Heart right ventricle (tissue), 16 donors: Measurements from ENCODE around the gene CEP68. TPM values are rescaled to one million over a fixed set of nuclear protein-coding genes. Genes with fewer than 3 reads are reported as not detected.
"Not testable (repeated sequence)": the region's sequence is repeated elsewhere in the genome, so short reads cannot be mapped to it uniquely, and the experiment has no call there.

Experiments used
- ATAC-seq, 8 donors: fragments of 200-7000 bp; cut with Tn5 transposase; one replicate each; pipeline ENCODE4 v1.9.1; 2020; ENCODE audit warnings: mild to moderate bottlenecking in 8 of 8, moderate library complexity in 8 of 8, moderate number of reproducible peaks in 1 of 8
- DNase-seq, 2 donors: peaks; one replicate each; pipeline ENCODE4 v3.0.0-alpha.2; 2020
- H3K27ac ChIP-seq, 10 donors: fragments of 200-600 bp; sonication (generic) in 2 of 10; one replicate each; pipeline versions ENCODE4 v1.5.0 to v1.8.0; 2020 to 2022; ENCODE audit warnings: mild to moderate bottlenecking in 3 of 10
- H3K27me3 ChIP-seq, 7 donors: fragments of 200-600 bp; one replicate each; pipeline ENCODE4 v1.8.0; 2021 to 2022; ENCODE audit warnings: mild to moderate bottlenecking in 2 of 7
- H3K36me3 ChIP-seq, 9 donors: fragments of 200-600 bp; sonication (generic) in 1 of 9; one replicate each; pipeline versions ENCODE4 v1.5.0 to v1.8.0; 2020 to 2022; ENCODE audit warnings: mild to moderate bottlenecking in 2 of 9
- H3K4me1 ChIP-seq, 9 donors: fragments of 200-600 bp; sonication (generic) in 1 of 9; one replicate each; pipeline versions ENCODE4 v1.5.0 to v1.8.0; 2020 to 2022; ENCODE audit warnings: mild to moderate bottlenecking in 4 of 9
- H3K4me3 ChIP-seq, 10 donors: fragments of 200-600 bp; sonication (generic) in 2 of 10; one replicate each; pipeline versions ENCODE4 v1.5.0 to v1.8.0; 2020 to 2022; ENCODE audit warnings: mild to moderate bottlenecking in 7 of 10, moderate library complexity in 2 of 10
- H3K9me3 ChIP-seq, 11 donors: fragments of 200-600 bp in 10 of 11; sonication (generic) in 2 of 11; one replicate each; pipeline versions ENCODE4 v1.5.0 to v1.8.0; 2013 to 2022; ENCODE audit warnings: mild to moderate bottlenecking in 2 of 11, control low read depth in 1 of 11, moderate library complexity in 1 of 11
- WGBS, 2 donors: extraction: QIAGEN DNeasy Blood & Tissue Kit; methylation state at CpG; one replicate each; pipeline ENCODE4 v1.1.7; 2013; ENCODE audit warnings: inconsistent platforms in 1 of 2; 5-methylcytosine and 5-hydroxymethylcytosine counted together
- intact Hi-C, 10 donors: fragments of 100-400 bp; cut with DNase I; formaldehyde crosslinking; loops; one replicate each; pipeline versions ENCODE4 v1.11.1 to v1.14.2; 2022
- polyA plus RNA-seq, 2 donors: library from polyadenylated mRNA; stranded (reverse); fragments of 200-250 nt; gene quantifications; one replicate each; pipeline ENCODE4 v1.2.3, GENCODE V29; 2013
- total RNA-seq, 10 donors: library from RNA; stranded (reverse); fragmentation: NEBNext Ultra II Directional in 3 of 10; extraction: Animal tissue kit (Norgen Biotek cat#: 25700) in 3 of 10; gene quantifications; one replicate each; pipeline versions ENCODE4 v1.2.1 to v1.2.4, GENCODE V29; 2021 to 2023
- TF ChIP-seq, protein P1 (sequence below), 9 donors: fragments of 200-600 bp; sonication (generic) in 2 of 9; IDR thresholded peaks; one replicate each; pipeline versions ENCODE4 v1.5.0 to v1.8.0; 2021 to 2022; ENCODE audit warnings: antibody characterized with exemption in 9 of 9, mild to moderate bottlenecking in 5 of 9, moderate library complexity in 1 of 9
- donor health status: Arrhythmogenic right ventricular cardiomyopathy.
- donor health status: ischemic (EF 13 %, LVEDD 7.1; RV severe dilation, severe dysfunction).
- donor health status: healthy with polysubstance abuse.
- donor health status: DM: no; HTN: yes; CAD: no.
- donor health status: DM: no; HTN: no; CAD: no.
- donor health status: ischemic (EF 25% LVEDD 6.9; RV normal size, moderate dysfunction).
- donor health status: ischemic (EF 25% LVEDD 5.7; RV mildly dilated, moderate dysfunction).
- donor health status: healthy.
- donor health status: DM: yes; HTN: yes; CAD: no.
- donor health status: Ischemic cardiomyopathy.
- donor health status: ischemic (EF 35%, LVEDD 5.7; RV mildly dilated, moderate dysfunction).
- donor health status: nonischemic (EF 11% LVEDD 7.7; RV severe dilation, severe dysfunction).
- donor health status: DM: yes; HTN: yes; CAD: no.
- donor health status: PGD.
- donor health status: ischemic (EF 29% LVEDD 5.4; RV normal size, mild dysfunction).
- donor health status: nonischemic (EF 23%, LVEDD 6.1; RV moderate dilation, normal function).

The CEP68 gene
- total and polyA plus RNA-seq, 12 donors: 4.3 to 28.4 (median 19.9) TPM

DNA sequence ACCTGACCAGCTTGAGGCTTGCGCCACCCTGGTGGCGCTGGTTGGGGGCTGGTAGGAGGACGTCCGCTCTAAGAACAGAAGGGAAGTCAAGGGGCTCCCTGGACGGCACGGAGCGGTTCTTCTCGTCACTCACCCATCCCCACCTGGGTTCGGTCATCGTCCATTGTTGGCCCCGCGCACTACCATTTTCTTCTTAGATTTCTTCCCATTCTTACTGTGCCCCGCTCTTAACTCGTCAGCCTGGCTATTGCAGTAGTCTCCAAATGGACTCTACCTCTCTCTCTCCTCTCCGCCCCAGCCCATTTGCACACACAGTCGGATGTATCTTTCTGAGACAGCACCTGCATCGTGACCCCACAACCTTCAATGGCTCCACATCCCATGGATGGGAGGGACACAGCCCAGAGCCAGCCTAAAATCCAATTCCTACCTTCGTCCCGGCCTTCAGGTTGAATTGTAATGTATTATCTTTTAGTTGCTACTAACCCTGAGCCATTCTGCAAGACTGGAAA is 74.5 kb downstream of the CEP68 start:
- peak overlapping the region; percentile 86 to 99 (median 94) for H3K27ac ChIP-seq
- TF ChIP-seq, protein P1, sequence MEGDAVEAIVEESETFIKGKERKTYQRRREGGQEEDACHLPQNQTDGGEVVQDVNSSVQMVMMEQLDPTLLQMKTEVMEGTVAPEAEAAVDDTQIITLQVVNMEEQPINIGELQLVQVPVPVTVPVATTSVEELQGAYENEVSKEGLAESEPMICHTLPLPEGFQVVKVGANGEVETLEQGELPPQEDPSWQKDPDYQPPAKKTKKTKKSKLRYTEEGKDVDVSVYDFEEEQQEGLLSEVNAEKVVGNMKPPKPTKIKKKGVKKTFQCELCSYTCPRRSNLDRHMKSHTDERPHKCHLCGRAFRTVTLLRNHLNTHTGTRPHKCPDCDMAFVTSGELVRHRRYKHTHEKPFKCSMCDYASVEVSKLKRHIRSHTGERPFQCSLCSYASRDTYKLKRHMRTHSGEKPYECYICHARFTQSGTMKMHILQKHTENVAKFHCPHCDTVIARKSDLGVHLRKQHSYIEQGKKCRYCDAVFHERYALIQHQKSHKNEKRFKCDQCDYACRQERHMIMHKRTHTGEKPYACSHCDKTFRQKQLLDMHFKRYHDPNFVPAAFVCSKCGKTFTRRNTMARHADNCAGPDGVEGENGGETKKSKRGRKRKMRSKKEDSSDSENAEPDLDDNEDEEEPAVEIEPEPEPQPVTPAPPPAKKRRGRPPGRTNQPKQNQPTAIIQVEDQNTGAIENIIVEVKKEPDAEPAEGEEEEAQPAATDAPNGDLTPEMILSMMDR (IDR thresholded peaks at IDR 0.05): no peak
- no peaks in the 10 kb centered on the region for H3K27me3 ChIP-seq
- H3K36me3 ChIP-seq: no peaks in the 10 kb centered on the region
- intact Hi-C loops: loop anchor here in 5 of 10 donors (2.0 to 5.0 kb wide), 5 partner anchors 37 to 74 kb away; partner anchors contain the start of gene CEP68 (in 3 of the 5)
- DNase-seq (no peak), ATAC-seq (peak; percentile 40 to 69 (median 50))
- peak overlapping the region; percentile 54 to 96 (median 78) for H3K4me3 ChIP-seq
- H3K9me3 ChIP-seq: no peaks in the 10 kb centered on the region
- peaks cover 7 to 51% (median 34%) of the 10 kb centered on the region in 9 donors for H3K4me1 ChIP-seq
- WGBS, 2 donors: 12 to 16% methylated on average over 19 of the region's 19 CpGs

DNA sequence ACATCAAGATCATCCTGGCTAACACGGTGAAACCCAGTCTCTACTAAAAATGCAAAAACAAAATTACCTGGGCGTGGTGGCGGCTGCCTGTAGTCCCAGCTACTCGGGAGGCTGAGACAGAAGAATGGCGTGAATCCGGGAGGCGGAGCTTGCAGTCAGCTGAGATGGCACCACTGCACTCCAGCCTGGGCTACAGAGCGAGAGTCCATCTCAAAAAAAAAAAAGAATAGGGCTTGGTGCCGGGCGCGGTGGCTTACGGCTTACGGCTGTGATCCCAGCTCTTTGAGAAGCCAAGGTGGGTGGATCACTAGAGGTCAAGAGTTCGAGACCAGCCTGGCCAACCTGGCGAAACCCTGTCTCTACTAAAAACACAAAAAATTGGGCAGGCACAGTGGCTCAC is 76.7 kb downstream of the CEP68 start:
- intact Hi-C loops: loop anchor here in 4 of 10 donors (5.0 kb wide), 3 partner anchors 34 to 76 kb away; partner anchors contain the start of gene CEP68 (in 2 of the 4)
- peaks cover 3 to 29% (median 12%) of the 10 kb centered on the region in 9 donors for H3K4me1 ChIP-seq
- WGBS, 2 donors: 91 to 95% methylated on average over 15 of the region's 15 CpGs
- H3K36me3 ChIP-seq, ATAC-seq, H3K27me3 ChIP-seq, DNase-seq, H3K27ac ChIP-seq, H3K4me3 ChIP-seq, H3K9me3 ChIP-seq: not testable (repeated sequence)

DNA sequence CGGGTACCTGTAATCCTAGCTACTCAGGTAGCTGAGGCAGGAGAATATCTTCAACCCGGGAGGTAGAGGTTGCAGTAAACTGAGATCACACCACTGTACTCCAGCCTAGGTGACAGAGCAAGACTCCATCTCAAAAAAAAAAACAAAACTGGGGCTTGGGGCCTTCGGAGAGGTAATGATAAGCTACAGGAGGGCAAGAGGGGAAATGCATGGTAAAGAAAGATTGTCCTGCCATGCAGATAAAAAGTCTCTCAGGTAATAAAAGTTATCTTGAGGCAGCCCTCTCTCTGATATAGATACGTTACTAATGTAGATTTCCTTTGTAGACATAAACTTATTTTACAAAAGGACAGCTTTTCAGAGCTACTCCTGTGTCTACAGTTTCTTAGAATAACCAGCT is 77.4 kb downstream of the CEP68 start:
- peaks cover 0 to 22% (median 6%) of the 10 kb centered on the region in 9 donors for H3K4me1 ChIP-seq
- DNase-seq (no peak), ATAC-seq (no peak)
- H3K36me3 ChIP-seq: no peaks in the 10 kb centered on the region
- intact Hi-C loops: loop anchor here in 4 of 10 donors (5.0 kb wide), 3 partner anchors 34 to 76 kb away; partner anchors contain the start of gene CEP68 (in 2 of the 4)
- H3K27ac ChIP-seq: no peak overlapping the region
- TF ChIP-seq, protein P1 (IDR thresholded peaks at IDR 0.05): no peak
- H3K27me3 ChIP-seq: no peaks in the 10 kb centered on the region
- H3K4me3 ChIP-seq: no peak overlapping the region
- 64 to 76% methylated on average over 4 of the region's 4 CpGs for WGBS, 2 donors
- H3K9me3 ChIP-seq: no peaks in the 10 kb centered on the region

DNA sequence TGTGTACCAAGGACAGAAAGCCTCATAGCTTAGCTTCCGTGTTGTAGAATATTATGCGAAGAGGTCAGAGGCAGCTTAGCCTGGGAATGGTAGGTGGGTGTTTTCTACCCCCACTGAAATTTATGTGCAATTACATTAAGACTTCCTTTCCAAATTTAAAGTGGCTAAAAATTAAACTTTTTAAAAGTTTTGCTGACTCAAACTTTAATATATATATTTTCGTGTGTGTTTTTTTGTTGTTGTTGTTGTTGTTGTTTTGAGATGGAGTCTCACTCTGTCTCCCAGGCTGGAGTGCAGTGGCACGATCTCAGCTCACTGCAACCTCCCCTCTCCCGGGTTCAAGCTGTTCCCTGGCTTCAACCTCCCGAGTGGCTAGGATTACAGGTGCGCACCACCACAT is 77.9 kb downstream of the CEP68 start:
- no peak for ATAC-seq
- peaks cover 0 to 19% (median 6%) of the 10 kb centered on the region in 9 donors for H3K4me1 ChIP-seq
- intact Hi-C loops: loop anchor here in 4 of 10 donors (5.0 kb wide), 3 partner anchors 33 to 77 kb away; partner anchors contain the start of gene CEP68 (in 2 of the 4)
- no peaks in the 10 kb centered on the region for H3K27me3 ChIP-seq
- no peak overlapping the region for H3K4me3 ChIP-seq
- TF ChIP-seq, protein P1 (IDR thresholded peaks at IDR 0.05): no peak
- no peak overlapping the region for H3K27ac ChIP-seq
- no peak for DNase-seq
- WGBS, 2 donors: 92 to 94% methylated on average over 7 of the region's 7 CpGs
- H3K36me3 ChIP-seq: no peaks in the 10 kb centered on the region
- no peaks in the 10 kb centered on the region for H3K9me3 ChIP-seq

DNA sequence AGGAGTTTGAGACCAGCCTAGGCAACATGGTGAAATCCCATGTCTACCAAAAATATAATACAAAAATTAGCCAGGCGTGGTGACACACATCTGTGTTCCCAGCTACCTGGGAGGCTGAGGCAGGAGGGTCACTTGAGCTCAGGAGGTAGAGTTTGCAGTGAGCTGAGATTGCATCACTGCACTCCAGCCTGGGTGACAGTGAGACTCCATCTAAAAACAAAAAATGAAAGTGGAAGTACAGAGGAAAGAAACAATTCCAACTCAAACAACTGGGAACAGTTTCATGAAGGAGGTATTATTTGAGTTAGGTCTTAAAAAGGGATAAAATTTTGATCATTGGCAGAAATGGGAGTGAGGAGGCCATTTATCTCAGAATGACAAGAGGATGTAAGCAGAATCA is 80.0 kb downstream of the CEP68 start:
- 92 to 96% methylated on average over 1 of the region's 1 CpG for WGBS, 2 donors
- no peaks in the 10 kb centered on the region for H3K27me3 ChIP-seq
- TF ChIP-seq, protein P1 (IDR thresholded peaks at IDR 0.05): no peak
- H3K9me3 ChIP-seq: no peaks in the 10 kb centered on the region
- no peak overlapping the region for H3K27ac ChIP-seq
- no peak for DNase-seq
- peaks cover 0 to 12% (median under 1%) of the 10 kb centered on the region in 9 donors for H3K4me1 ChIP-seq
- intact Hi-C loops: no loop called here
- no peaks in the 10 kb centered on the region for H3K36me3 ChIP-seq
- ATAC-seq: no peak
- H3K4me3 ChIP-seq: no peak overlapping the region
